Neural cell (in vitro differentiated cells): ENCODE data around the gene PEA15.

ENCODE experiments used
- EZH2 ChIP-seq: fragments of 200-600, 300-800 bp; shearing (Covaris generic), sonication (generic); IDR thresholded peaks from 2 replicates; pipeline ENCODE4 v1.6.1; 2014; ENCODE audit warnings: antibody characterized with exemption, low read length, borderline replicate concordance, mild to moderate bottlenecking; ENCODE audit not compliant: insufficient read depth, poor library complexity, severe bottlenecking
- MXI1 ChIP-seq: fragments of 450-650 bp; conservative IDR thresholded peaks from 2 replicates; pipeline ENCODE4 v1.6.1; 2014; ENCODE audit warnings: antibody characterized with exemption, mild to moderate bottlenecking; ENCODE audit not compliant: poor library complexity, severe bottlenecking
- POLR2AphosphoS5 ChIP-seq: IDR thresholded peaks from 2 replicates; pipeline ENCODE4 v1.6.1; 2012
- RAD21 ChIP-seq: fragments of 450-650 bp; conservative IDR thresholded peaks from 2 replicates; pipeline ENCODE4 v1.6.1; 2014; ENCODE audit warnings: antibody characterized with exemption, mild to moderate bottlenecking, moderate library complexity
- SMC3 ChIP-seq: fragments of 450-650 bp; conservative IDR thresholded peaks from 2 replicates; pipeline ENCODE4 v1.6.1; 2014; ENCODE audit warnings: antibody characterized with exemption, mild to moderate bottlenecking, moderate library complexity; ENCODE audit not compliant: poor library complexity
- TAF1 ChIP-seq: IDR thresholded peaks from 2 replicates; pipeline ENCODE4 v1.6.1; 2012; ENCODE audit warnings: low read depth
- TF ChIP-seq, protein P1 (sequence below): fragments of 450-650 bp; IDR thresholded peaks from 2 replicates; pipeline ENCODE4 v1.5.1; 2014; ENCODE audit warnings: antibody characterized with exemption, mild to moderate bottlenecking, moderate library complexity; ENCODE audit not compliant: poor library complexity, severe bottlenecking
- TF ChIP-seq, protein P2 (sequence below): IDR thresholded peaks from 2 replicates; pipeline ENCODE4 v1.6.1; 2012; ENCODE audit warnings: borderline replicate concordance

DNA sequence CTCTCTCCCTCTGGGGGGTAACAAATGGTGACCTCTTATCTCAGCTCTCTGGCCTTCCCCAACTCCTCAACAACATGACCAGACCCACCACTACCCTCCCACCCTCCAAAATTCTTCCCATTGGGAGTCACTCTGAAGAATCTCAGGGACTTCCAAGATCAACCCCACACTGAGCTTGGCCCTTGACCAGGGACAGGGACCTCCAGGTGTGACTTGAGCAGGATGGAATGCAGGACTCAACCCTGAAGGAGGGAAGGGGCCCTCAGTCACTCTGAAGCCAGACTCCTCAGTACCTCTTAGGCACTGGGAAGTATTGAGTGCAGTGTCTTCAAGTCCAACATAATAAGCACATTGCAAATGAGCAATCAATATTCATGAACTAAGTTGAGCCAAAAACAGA is 12.9 kb upstream of the PEA15 start:
- TF ChIP-seq MXI1, result no peak
- TF ChIP-seq, protein P1, sequence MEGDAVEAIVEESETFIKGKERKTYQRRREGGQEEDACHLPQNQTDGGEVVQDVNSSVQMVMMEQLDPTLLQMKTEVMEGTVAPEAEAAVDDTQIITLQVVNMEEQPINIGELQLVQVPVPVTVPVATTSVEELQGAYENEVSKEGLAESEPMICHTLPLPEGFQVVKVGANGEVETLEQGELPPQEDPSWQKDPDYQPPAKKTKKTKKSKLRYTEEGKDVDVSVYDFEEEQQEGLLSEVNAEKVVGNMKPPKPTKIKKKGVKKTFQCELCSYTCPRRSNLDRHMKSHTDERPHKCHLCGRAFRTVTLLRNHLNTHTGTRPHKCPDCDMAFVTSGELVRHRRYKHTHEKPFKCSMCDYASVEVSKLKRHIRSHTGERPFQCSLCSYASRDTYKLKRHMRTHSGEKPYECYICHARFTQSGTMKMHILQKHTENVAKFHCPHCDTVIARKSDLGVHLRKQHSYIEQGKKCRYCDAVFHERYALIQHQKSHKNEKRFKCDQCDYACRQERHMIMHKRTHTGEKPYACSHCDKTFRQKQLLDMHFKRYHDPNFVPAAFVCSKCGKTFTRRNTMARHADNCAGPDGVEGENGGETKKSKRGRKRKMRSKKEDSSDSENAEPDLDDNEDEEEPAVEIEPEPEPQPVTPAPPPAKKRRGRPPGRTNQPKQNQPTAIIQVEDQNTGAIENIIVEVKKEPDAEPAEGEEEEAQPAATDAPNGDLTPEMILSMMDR, result no peak
- TF ChIP-seq RAD21, result no peak
- TF ChIP-seq, protein P2, sequence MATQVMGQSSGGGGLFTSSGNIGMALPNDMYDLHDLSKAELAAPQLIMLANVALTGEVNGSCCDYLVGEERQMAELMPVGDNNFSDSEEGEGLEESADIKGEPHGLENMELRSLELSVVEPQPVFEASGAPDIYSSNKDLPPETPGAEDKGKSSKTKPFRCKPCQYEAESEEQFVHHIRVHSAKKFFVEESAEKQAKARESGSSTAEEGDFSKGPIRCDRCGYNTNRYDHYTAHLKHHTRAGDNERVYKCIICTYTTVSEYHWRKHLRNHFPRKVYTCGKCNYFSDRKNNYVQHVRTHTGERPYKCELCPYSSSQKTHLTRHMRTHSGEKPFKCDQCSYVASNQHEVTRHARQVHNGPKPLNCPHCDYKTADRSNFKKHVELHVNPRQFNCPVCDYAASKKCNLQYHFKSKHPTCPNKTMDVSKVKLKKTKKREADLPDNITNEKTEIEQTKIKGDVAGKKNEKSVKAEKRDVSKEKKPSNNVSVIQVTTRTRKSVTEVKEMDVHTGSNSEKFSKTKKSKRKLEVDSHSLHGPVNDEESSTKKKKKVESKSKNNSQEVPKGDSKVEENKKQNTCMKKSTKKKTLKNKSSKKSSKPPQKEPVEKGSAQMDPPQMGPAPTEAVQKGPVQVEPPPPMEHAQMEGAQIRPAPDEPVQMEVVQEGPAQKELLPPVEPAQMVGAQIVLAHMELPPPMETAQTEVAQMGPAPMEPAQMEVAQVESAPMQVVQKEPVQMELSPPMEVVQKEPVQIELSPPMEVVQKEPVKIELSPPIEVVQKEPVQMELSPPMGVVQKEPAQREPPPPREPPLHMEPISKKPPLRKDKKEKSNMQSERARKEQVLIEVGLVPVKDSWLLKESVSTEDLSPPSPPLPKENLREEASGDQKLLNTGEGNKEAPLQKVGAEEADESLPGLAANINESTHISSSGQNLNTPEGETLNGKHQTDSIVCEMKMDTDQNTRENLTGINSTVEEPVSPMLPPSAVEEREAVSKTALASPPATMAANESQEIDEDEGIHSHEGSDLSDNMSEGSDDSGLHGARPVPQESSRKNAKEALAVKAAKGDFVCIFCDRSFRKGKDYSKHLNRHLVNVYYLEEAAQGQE, result no peak
- TF ChIP-seq POLR2AphosphoS5, result no peak
- no peak for TF ChIP-seq TAF1
- no peak for TF ChIP-seq EZH2
- TF ChIP-seq SMC3, result no peak
